ENCODE results near the gene FBXO15.

DNA sequence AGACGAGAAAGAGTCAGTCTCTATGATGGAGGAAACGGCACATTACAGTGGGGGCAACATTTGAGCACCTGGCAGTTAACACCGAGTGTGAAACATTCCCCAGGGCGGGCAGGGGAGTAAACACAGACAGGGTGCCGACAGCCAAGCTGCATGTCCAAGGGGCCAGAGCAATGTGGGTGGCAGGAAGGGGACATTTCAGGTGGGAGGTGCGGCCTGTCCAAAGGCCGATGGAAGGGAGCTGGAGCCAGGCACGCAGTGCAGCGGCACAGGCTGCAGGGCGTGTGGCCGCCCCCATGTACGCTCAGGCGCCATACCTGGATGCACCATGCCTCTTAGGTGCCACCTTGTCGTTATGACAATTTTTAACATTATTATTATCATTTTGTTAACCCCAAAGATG is 43.9 kb upstream of the FBXO15 start:
- TF ChIP-seq, protein P1, sequence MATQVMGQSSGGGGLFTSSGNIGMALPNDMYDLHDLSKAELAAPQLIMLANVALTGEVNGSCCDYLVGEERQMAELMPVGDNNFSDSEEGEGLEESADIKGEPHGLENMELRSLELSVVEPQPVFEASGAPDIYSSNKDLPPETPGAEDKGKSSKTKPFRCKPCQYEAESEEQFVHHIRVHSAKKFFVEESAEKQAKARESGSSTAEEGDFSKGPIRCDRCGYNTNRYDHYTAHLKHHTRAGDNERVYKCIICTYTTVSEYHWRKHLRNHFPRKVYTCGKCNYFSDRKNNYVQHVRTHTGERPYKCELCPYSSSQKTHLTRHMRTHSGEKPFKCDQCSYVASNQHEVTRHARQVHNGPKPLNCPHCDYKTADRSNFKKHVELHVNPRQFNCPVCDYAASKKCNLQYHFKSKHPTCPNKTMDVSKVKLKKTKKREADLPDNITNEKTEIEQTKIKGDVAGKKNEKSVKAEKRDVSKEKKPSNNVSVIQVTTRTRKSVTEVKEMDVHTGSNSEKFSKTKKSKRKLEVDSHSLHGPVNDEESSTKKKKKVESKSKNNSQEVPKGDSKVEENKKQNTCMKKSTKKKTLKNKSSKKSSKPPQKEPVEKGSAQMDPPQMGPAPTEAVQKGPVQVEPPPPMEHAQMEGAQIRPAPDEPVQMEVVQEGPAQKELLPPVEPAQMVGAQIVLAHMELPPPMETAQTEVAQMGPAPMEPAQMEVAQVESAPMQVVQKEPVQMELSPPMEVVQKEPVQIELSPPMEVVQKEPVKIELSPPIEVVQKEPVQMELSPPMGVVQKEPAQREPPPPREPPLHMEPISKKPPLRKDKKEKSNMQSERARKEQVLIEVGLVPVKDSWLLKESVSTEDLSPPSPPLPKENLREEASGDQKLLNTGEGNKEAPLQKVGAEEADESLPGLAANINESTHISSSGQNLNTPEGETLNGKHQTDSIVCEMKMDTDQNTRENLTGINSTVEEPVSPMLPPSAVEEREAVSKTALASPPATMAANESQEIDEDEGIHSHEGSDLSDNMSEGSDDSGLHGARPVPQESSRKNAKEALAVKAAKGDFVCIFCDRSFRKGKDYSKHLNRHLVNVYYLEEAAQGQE (IDR thresholded peaks at IDR 0.05; ENCODE audit: low read depth) = no peak
- TF ChIP-seq YY1 (IDR thresholded peaks at IDR 0.05; ENCODE audit: low read depth) (no peak), TEAD4 (IDR thresholded peaks at IDR 0.05) (no peak), EGR1 (IDR thresholded peaks at IDR 0.05) (no peak), RAD21 (IDR thresholded peaks at IDR 0.05; ENCODE audit: low read depth) (no peak)
- TF ChIP-seq, protein P2, sequence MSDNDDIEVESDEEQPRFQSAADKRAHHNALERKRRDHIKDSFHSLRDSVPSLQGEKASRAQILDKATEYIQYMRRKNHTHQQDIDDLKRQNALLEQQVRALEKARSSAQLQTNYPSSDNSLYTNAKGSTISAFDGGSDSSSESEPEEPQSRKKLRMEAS (IDR thresholded peaks at IDR 0.05) = no peak
